NCI-H187 (cell line): ENCODE results near the gene EMX2.

Experiments used
- DNase-seq, 2 experiments: peaks; one replicate each; lab custom pipeline; 2025; lab: John Stamatoyannopoulos, UW

EMX2 gene

GRCh38 chr10:117544711-117545140 is 2.2 kb downstream of the EMX2 start:
- no peak for DNase-seq

- DNase-seq: no peak
These were observed 2.8 kb downstream of the EMX2 start for GRCh38 chr10:117545141-117546019.

- no peak for DNase-seq
These were observed 3.6 kb downstream of the EMX2 start for GRCh38 chr10:117546020-117546580.

GRCh38 chr10:117546581-117547015 is 4.1 kb downstream of the EMX2 start:
- DNase-seq: no peak

- DNase-seq: no peak
These were observed 4.6 kb downstream of the EMX2 start for GRCh38 chr10:117547016-117547715.

GRCh38 chr10:117547716-117548668 is 5.4 kb downstream of the EMX2 start:
- no peak for DNase-seq

- DNase-seq: no peak
These were observed 6.6 kb downstream of the EMX2 start for GRCh38 chr10:117549100-117549585.

- no peak for DNase-seq
These were observed 7.5 kb downstream of the EMX2 start for GRCh38 chr10:117550076-117550475.

GRCh38 chr10:117550599-117551329 is 8.2 kb downstream of the EMX2 start:
- DNase-seq: no peak

GRCh38 chr10:117551330-117552155 is 9.0 kb downstream of the EMX2 start:
- DNase-seq: no peak

- no peak for DNase-seq
These were observed 9.6 kb downstream of the EMX2 start for GRCh38 chr10:117552156-117552631.

GRCh38 chr10:117552701-117553141 is 10.2 kb downstream of the EMX2 start:
- DNase-seq: no peak

- no peak for DNase-seq
These were observed 10.7 kb downstream of the EMX2 start for GRCh38 chr10:117553142-117553814.

GRCh38 chr10:117553815-117554172 is 11.2 kb downstream of the EMX2 start:
- no peak for DNase-seq

GRCh38 chr10:117554241-117554814 is 11.8 kb downstream of the EMX2 start:
- DNase-seq: no peak

GRCh38 chr10:117555017-117555416 is 12.5 kb downstream of the EMX2 start:
- no peak for DNase-seq

- no peak for DNase-seq
These were observed 13.3 kb downstream of the EMX2 start for GRCh38 chr10:117555863-117556262.

GRCh38 chr10:117556356-117556755 is 13.8 kb downstream of the EMX2 start:
- no peak for DNase-seq

GRCh38 chr10:117559712-117560111 is 17.2 kb downstream of the EMX2 start:
- no peak for DNase-seq
